Neural progenitor cell (in vitro differentiated cells): ENCODE measurements around the gene DDX10.

Source experiments
- CTCF ChIP-seq: fragments of 200-600 bp; sonication (generic); IDR thresholded peaks from 2 replicates; pipeline ENCODE4 v1.5.1; 2017; ENCODE audit warnings: antibody characterized with exemption, mild to moderate bottlenecking
- EZH2phosphoT487 ChIP-seq: fragments of 200-600 bp; sonication (generic); IDR thresholded peaks from 2 replicates; pipeline ENCODE4 v1.6.1; 2017; ENCODE audit warnings: antibody characterized with exemption

- no peak for TF ChIP-seq CTCF
- TF ChIP-seq EZH2phosphoT487 = no peak
Measured at GRCh38 chr11:108865406-108865805, 200.5 kb downstream of the DDX10 start.
